SK-N-SH (cell line): Measurements from ENCODE around the gene SEPTIN10.
"Not testable (repeated sequence)": the region's sequence is repeated elsewhere in the genome, so short reads cannot be mapped to it uniquely, and the experiment has no call there.

Experiments
- CTCF ChIP-seq: fragments of 200-600 bp; sonication (generic); IDR thresholded peaks from 2 replicates; pipeline ENCODE4 v1.6.1; 2017; ENCODE audit warnings: antibody characterized with exemption, mild to moderate bottlenecking, moderate library complexity
- NRF1 ChIP-seq: IDR thresholded peaks from 2 replicates; pipeline ENCODE4 v1.6.1; 2012; ENCODE audit warnings: low read depth, mild to moderate bottlenecking, low read length
- TCF12 ChIP-seq: IDR thresholded peaks from 2 replicates; pipeline ENCODE4 v1.4.0; 2012
- ZBTB33 ChIP-seq: IDR thresholded peaks from 2 replicates; pipeline ENCODE4 v1.4.0; 2012; ENCODE audit warnings: low read depth, borderline replicate concordance

GRCh38 chr2:109536556-109536955 lies 77.2 kb downstream of the SEPTIN10 start:
- not testable (repeated sequence) for TF ChIP-seq NRF1, CTCF, ZBTB33, TCF12
